Inflammatory macrophage treated with lipopolysaccharide for 1 hour (primary cell): ENCODE data around the gene PHF5A.
"Not testable (repeated sequence)": the region's sequence is repeated elsewhere in the genome, so short reads cannot be mapped to it uniquely, and the experiment has no call there.

Experiments used
- DNase-seq, 2 donors: peaks; one replicate each; pipeline ENCODE4 v3.0.0-alpha.2; 2020 to 2022

Gene PHF5A

DNA sequence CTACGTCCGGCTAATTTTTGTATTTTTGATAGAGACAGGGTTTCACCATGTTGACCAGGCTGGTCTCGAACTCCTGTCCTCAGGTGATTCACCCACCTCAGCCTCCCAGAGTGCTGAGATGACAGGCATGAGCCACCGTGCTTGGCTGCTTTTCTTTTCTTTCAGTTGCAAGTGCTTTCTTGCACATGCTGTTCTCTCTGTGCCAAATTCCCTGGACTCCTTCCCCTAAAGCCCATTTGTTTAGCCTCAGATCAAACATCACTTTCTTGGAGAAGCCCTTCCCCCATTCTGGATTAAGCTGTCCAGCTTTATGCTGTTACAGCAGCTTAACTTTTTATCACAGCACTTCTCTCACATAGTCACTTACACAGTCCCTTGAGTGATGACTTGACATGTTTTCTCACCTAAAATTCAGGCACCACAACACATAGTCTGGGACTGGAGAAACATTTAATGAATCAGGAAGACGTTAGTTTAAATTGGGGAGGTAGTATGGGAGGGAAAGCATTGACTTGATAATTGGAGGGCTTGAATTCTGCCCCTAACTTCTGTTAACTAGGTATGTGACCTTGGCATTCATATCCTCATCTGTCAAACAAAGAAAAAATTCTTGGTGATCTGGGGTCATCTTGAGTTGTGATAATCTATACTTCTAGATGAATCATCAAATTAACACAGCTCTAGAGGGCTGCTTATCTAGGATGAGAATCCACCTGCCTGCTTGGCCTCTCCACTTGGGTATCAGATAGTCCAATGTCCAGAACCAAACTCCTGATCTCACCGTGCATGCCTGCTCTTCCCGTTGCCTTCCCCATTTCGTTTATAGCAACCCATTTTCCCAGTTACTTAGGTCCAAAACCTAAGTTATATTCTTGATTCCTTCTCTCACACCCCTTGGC, 18.8 kb upstream of the PHF5A start:
- no peak for DNase-seq

GRCh38 chr22:41485033-41485432, 16.5 kb upstream of the PHF5A start:
- DNase-seq, result no peak

- peak; percentile 47 to 86 for DNase-seq
These were observed 13.9 kb upstream of the PHF5A start for GRCh38 chr22:41482319-41482935.

GRCh38 chr22:41481925-41482318, 13.4 kb upstream of the PHF5A start:
- DNase-seq, result no peak

GRCh38 chr22:41481131-41481830, 12.8 kb upstream of the PHF5A start:
- DNase-seq, result no peak

DNA sequence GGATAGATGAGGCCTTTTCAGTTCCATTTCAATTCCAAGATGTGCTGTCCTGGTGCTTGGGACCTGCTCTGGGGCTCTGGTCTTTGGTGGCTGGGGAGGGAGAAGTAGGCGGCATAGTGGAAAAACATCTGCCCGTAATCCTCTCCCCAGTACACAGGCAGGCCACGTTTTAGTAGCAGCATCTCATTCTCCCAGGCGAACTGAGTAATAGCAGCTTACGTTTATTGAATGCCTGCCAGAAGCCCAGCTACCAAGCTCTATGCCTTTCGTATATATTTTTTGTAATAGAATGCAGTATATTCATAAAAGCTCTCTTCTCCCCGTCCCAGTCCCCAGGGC, 11.9 kb upstream of the PHF5A start:
- no peak for DNase-seq

- DNase-seq, result no peak
These were observed 11.3 kb upstream of the PHF5A start for GRCh38 chr22:41479671-41480396.

DNA sequence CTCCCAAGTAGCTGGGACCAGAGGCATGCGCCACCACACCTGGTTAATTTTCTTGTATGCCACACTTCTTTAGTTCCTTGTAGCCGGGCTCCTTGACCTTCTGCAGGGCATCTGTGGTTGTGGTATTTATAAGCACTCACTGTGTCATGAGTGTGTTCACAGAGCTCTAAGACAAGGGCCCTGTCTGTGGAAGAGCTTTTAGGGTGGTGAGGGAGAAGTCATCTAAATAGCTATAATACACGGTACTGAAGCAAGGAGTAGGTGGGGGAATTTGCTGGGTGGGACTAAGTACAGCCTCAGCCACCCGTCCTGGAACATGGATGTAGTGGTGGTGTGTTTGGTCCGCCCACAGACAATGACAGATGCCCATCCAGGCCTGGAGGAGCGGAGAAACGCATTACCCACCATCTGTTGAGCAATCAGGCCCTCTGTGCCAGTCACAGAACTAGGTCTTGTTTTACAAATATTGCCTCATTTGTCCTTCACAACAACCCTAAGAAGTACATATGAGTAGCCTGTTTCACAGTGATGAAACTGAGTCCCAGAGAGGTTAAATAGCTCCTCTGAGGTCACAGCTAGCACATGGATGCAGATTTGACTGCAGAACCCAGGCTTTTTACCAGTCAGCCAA, 10.5 kb upstream of the PHF5A start:
- peak; percentile 89 to 99 for DNase-seq

DNA sequence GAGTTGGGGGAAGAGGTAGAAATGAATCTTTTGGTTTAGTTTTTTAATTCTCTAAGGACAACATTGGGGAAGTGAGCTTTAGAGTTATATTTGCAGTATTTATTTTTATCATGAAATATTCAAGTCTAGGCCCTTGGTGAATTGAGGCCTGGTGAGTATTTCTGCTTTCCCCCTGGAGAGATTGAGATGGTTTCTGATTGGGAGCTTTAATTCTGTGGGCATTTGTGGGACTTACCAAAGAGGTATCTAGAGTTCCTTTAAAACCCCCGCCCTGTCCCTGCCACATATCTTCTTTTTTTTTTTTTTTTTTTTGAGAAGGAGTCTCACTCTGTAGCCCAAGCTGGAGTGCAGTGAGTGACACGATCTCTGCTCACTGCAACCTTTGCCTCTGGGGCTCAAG, 10.0 kb upstream of the PHF5A start:
- peak in 1 of 2 donors; percentile 42 for DNase-seq

GRCh38 chr22:41474872-41475451, 6.5 kb upstream of the PHF5A start:
- DNase-seq, result no peak

DNA sequence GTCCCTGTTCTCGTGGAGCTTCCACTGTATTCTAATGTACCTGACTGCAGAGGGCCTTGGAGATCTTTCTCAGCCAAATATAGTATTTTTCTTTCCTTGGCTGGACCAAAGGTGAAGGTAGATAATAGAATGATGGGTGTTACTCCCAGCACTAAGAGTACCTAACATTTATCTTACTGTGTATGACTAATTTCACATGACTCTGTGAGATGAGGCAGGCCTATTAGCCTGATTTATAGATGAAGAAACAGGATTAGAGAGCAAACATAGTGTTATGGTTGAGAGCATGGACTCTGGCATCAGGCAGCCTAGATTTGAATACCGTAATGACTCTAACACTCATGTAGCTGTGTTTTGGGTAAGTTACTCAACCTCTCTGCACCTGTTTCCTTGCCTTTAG, 3.1 kb upstream of the PHF5A start:
- no peak for DNase-seq

DNA sequence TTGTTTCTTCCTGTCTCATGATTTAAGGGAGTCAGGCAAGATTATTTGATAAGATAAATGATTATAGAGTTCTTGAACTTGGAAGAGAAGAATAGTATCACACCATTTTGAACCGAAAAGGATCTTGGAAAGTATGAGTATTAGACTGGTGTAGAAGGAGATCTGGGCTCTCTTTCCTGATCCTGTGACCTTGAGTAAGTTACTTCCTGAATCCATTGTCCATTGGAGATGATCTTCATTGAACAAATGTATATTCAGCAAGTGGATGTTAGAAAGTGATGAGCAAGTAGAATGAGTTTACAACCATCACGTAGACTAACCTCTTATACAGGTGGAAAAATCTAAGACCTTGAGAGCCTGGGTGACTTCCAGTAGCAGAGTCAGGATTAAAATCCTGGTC, 2.4 kb upstream of the PHF5A start:
- no peak for DNase-seq

- DNase-seq, result peak; percentile 32 to 37
These were observed 843 bp upstream of the PHF5A start for GRCh38 chr22:41469218-41469851.

- no peak for DNase-seq
These were observed 6.6 kb downstream of the PHF5A start for GRCh38 chr22:41461901-41462300.

DNA sequence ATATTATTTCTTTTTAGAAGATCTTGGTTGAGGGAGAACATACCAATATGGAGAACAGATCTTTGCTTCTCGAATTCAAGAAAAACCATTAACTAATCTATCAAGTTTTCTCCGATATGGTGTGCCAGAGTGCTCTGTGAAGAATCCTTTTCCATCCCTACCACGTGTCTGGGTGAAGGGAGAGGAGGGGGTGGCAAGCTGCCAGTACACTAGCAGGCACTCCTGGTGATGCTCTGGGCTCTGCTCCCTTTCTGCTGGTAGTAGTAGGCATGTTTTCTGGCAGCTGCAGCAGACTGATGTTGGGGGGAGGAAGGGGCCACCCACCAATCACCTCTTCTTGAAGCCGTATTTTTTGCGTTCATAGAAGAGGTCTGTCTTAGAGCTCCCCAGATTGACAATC, 8.4 kb downstream of the PHF5A start:
- not testable (repeated sequence) for DNase-seq

DNA sequence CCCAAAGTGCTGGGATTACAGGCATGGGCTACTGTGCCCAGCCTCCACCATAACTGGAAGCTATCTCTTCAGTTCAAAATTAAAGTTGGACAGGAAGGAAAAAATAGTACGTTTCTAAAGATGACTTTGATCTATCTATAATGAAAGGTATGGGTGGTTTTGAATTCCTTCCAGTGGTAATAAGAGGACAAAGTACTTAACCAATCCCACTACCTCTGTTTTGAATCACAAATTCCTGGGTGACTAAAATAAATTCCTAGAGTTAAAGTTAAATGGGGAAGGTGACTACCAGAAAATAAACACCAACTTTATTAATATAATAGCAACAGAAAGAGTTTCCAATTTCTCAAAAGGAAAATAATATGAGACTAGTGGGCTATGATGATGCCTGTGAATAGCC, 9.1 kb downstream of the PHF5A start:
- DNase-seq, result no peak

- DNase-seq, result no peak
These were observed 10.2 kb downstream of the PHF5A start for GRCh38 chr22:41458161-41458728.

- peak; percentile 97 to 99 for DNase-seq
These were observed 20.2 kb downstream of the PHF5A start for GRCh38 chr22:41448189-41448808.

DNA sequence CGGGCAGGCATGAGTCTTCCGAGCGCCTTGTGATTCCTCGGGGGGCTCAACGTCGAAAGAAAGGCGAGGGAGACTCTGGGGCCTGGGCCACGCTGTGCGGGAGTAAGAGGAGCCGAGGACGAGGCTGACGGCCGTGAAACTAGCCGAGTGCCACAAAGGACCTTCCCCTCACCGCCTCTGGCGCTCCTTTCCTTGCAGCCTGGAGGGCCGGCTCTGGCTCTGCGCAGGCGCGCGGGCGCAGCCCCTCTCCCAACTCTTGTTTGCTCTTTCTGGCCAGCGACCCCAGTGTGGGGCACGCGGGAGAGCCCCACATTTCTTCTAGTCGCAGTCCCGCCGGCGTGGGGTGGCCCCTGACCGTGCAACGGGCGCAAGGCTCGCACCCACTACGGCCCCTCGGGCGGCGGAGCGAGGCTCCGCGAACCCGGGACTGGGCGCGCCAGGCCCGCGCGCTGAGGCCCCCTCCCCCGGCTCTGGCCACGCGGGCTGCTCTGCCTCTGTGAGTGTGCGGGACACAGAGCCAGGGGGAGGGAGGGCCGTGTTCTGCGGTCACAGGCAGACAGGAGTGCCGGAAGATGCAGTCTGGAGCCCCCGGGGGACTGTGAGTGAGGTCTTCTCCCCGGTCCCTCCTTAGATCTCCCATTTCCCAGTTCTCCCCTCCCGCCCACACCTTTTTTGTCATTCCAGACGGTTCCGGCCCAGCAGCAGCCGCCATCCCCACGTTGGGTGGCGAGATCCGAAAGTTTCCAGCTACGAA, 20.9 kb downstream of the PHF5A start:
- DNase-seq, result peak; percentile 44 to 49
